ENCODE measurements around the gene CNN2.

The CNN2 gene

GRCh38 chr19:1051791-1052190 is 25.4 kb downstream of the CNN2 start:
- Histone ChIP-seq H3K4me2 (ENCODE audit: low read length) (no peak overlapping the region), H2AK5ac (ENCODE audit: low read length) (no peak overlapping the region), H3K36me3 (ENCODE audit: control insufficient read depth, insufficient read depth, low read length) (no peaks in the 10 kb centered on the region), H3K27me3 (ENCODE audit: insufficient read depth, low read length, poor library complexity) (no peaks in the 10 kb centered on the region), H3K4ac (ENCODE audit: low read depth, low read length) (no peak overlapping the region), H2BK5ac (ENCODE audit: low read length) (no peak overlapping the region), H3K18ac (ENCODE audit: low read length) (no peak overlapping the region), H2BK120ac (ENCODE audit: low read depth, low read length) (no peak overlapping the region), H3K56ac (ENCODE audit: low read length) (no peak overlapping the region), H3K79me2 (ENCODE audit: control insufficient read depth, insufficient read depth, low read length) (no peaks in the 10 kb centered on the region), H2BK15ac (replicated peaks; ENCODE audit: low read depth) (no peak overlapping the region), H3K79me1 (ENCODE audit: low read length) (no peaks in the 10 kb centered on the region), H3K4me1 (ENCODE audit: control insufficient read depth, low read depth, low read length) (no peaks in the 10 kb centered on the region), H4K5ac (ENCODE audit: low read length) (no peak overlapping the region), H3K23ac (ENCODE audit: low read length) (no peak overlapping the region), H3K27ac (ENCODE audit: low read depth, low read length) (no peak overlapping the region), H3K4me3 (ENCODE audit: low read length) (no peak overlapping the region), H4K8ac (ENCODE audit: low read depth, low read length) (no peak overlapping the region), H3K9ac (ENCODE audit: low read length) (no peak overlapping the region)
- WGBS (ENCODE audit: extremely low coverage, insufficient coverage, low lambda C conversion rate): no CpG with 5 or more reads among the region's 17 CpGs
- no peak for DNase-seq

DNA sequence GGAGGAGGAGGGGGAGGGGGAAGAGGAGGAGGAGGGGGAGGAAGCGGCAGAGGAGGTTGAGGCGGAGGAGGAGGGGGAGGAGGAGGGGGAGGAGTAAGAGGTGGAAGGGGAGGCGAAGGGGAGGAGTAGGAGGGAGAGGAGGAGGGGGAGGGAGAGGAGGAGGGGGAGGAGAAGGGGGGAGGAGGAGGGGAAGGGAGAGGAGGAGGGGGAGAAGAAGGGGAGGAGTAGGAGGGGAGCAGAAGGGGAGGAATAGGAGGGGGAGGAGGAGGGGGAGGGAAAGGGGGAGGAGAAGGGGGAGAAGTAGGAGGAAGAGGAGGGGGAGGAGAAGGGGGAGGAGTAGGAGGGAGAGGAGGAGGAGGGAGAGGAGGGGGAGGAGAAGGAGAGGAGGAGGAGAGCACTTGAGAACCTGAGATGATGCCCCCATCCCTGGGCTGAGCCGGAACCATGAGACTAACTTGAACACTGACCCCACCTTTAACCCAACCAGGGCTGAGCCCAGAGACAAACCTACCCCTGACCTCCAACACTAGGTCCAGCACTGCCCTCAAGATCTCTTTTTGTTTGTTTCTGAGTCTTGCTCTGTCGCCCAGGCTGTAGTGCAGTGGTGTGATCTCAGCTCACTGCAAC is 26.1 kb downstream of the CNN2 start:
- Histone ChIP-seq H3K23ac (ENCODE audit: low read length) (no peak overlapping the region), H3K4me1 (ENCODE audit: control insufficient read depth, low read depth, low read length) (no peaks in the 10 kb centered on the region), H2BK120ac (ENCODE audit: low read depth, low read length) (no peak overlapping the region), H2BK15ac (replicated peaks; ENCODE audit: low read depth) (no peak overlapping the region), H3K4me3 (ENCODE audit: low read length) (no peak overlapping the region), H2AK5ac (ENCODE audit: low read length) (no peak overlapping the region), H3K79me1 (ENCODE audit: low read length) (no peaks in the 10 kb centered on the region), H4K8ac (ENCODE audit: low read depth, low read length) (no peak overlapping the region), H3K4me2 (ENCODE audit: low read length) (no peak overlapping the region), H3K9ac (ENCODE audit: low read length) (no peak overlapping the region), H3K18ac (ENCODE audit: low read length) (no peak overlapping the region), H3K27ac (ENCODE audit: low read depth, low read length) (no peak overlapping the region), H2BK5ac (ENCODE audit: low read length) (no peak overlapping the region), H3K36me3 (ENCODE audit: control insufficient read depth, insufficient read depth, low read length) (no peaks in the 10 kb centered on the region), H3K4ac (ENCODE audit: low read depth, low read length) (no peak overlapping the region), H3K56ac (ENCODE audit: low read length) (no peak overlapping the region), H4K5ac (ENCODE audit: low read length) (no peak overlapping the region), H3K27me3 (ENCODE audit: insufficient read depth, low read length, poor library complexity) (no peaks in the 10 kb centered on the region), H3K79me2 (ENCODE audit: control insufficient read depth, insufficient read depth, low read length) (no peaks in the 10 kb centered on the region)
- WGBS (ENCODE audit: extremely low coverage, insufficient coverage, low lambda C conversion rate): no CpG with 5 or more reads among the region's 5 CpGs
- no peak for DNase-seq

DNA sequence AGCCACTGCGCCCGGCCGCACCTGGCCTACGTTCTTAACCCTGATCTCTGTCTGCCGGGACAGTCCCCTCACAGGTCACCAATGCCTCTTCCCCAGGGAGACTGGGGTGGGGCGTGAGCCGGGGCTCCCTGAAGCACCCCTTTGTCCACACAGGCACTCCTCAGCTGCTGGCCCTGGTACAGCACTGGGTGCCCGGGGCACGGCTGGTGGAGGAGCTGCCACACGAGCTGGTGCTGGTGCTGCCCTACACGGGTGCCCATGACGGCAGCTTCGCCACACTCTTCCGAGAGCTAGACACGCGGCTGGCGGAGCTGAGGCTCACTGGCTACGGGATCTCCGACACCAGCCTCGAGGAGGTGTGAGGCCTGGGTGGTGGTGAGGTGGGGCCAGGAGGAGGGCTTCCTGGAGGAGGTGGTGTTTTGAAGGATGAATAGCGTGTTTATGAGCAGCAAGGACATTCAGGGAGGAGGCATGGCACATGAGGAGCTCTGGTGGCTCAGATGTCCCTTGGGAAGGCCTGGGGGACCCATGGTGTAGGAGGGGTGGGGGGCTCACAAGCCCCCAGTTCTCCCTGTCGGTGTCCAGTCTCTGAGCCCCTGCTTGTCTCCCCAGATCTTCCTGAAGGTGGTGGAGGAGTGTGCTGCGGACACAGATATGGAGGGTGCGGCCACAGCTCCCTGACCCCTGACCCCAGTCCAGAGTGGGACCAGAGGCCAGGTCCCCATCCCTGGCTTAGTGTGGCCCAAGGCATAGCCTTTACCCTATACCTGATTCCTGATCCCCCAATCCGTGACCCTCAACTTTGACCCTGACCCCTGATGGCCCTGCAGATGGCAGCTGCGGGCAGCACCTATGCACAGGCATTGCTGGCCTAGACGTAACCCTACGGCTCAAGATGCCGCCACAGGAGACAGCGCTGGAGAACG is 27.0 kb downstream of the CNN2 start:
- H3K27ac ChIP-seq (ENCODE audit: low read depth, low read length): no peak overlapping the region
- no peaks in the 10 kb centered on the region for H3K36me3 ChIP-seq (ENCODE audit: control insufficient read depth, insufficient read depth, low read length)
- WGBS (ENCODE audit: extremely low coverage, insufficient coverage, low lambda C conversion rate): no CpG with 5 or more reads among the region's 31 CpGs
- H3K4me3 ChIP-seq (ENCODE audit: low read length): no peak overlapping the region
- H4K8ac ChIP-seq (ENCODE audit: low read depth, low read length): no peak overlapping the region
- H2BK5ac ChIP-seq (ENCODE audit: low read length): no peak overlapping the region
- no peak for DNase-seq
- no peak overlapping the region for H3K23ac ChIP-seq (ENCODE audit: low read length)
- no peak overlapping the region for H3K9ac ChIP-seq (ENCODE audit: low read length)
- no peak overlapping the region for H2BK120ac ChIP-seq (ENCODE audit: low read depth, low read length)
- no peak overlapping the region for H3K56ac ChIP-seq (ENCODE audit: low read length)
- no peaks in the 10 kb centered on the region for H3K27me3 ChIP-seq (ENCODE audit: insufficient read depth, low read length, poor library complexity)
- no peaks in the 10 kb centered on the region for H3K79me1 ChIP-seq (ENCODE audit: low read length)
- H3K4me2 ChIP-seq (ENCODE audit: low read length): no peak overlapping the region
- no peak overlapping the region for H3K18ac ChIP-seq (ENCODE audit: low read length)
- no peak overlapping the region for H4K5ac ChIP-seq (ENCODE audit: low read length)
- H3K4ac ChIP-seq (ENCODE audit: low read depth, low read length): no peak overlapping the region
- H2AK5ac ChIP-seq (ENCODE audit: low read length): no peak overlapping the region
- H3K4me1 ChIP-seq (ENCODE audit: control insufficient read depth, low read depth, low read length): no peaks in the 10 kb centered on the region
- H3K79me2 ChIP-seq (ENCODE audit: control insufficient read depth, insufficient read depth, low read length): no peaks in the 10 kb centered on the region
- H2BK15ac ChIP-seq (replicated peaks; ENCODE audit: low read depth): no peak overlapping the region

DNA sequence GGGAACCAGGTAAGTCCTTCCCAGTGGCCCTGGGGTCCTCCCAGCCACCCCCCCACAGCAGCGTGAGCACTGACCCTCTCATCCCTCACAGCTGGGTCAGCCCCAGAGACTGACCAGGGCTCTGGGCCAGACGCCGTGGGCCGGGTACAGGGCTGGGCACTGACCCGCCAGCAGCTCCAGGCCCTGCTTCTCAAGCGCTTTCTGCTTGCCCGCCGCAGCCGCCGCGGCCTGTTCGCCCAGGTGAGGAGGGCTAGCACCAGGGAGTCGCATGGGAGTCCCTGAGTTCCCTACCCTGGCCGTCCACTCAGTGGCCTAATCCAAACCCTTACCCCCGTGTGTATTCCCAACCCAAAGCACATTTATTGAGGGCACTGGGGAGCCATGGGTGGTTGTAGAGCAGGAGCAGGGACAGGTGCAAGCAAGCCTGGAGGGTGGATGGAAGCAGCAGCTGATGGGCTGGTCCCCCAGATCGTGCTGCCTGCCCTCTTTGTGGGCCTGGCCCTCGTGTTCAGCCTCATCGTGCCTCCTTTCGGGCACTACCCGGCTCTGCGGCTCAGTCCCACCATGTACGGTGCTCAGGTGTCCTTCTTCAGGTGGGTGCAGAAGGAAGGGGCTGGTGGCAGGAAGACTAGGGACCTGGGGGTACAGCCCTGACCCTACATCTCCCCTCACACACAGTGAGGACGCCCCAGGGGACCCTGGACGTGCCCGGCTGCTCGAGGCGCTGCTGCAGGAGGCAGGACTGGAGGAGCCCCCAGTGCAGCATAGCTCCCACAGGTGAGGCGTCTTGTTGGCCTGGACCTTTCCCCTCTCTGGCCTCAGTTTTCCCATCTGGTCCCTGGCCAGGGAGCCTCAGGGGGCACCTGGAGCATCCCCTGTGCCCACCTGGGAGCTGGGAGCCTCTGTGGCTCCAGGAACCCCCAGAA is 28.0 kb downstream of the CNN2 start:
- Histone ChIP-seq H2BK15ac (replicated peaks; ENCODE audit: low read depth) (no peak overlapping the region), H3K27ac (ENCODE audit: low read depth, low read length) (no peak overlapping the region), H2BK5ac (ENCODE audit: low read length) (no peak overlapping the region), H3K4me1 (ENCODE audit: control insufficient read depth, low read depth, low read length) (no peaks in the 10 kb centered on the region), H3K79me1 (ENCODE audit: low read length) (no peaks in the 10 kb centered on the region), H3K79me2 (ENCODE audit: control insufficient read depth, insufficient read depth, low read length) (no peaks in the 10 kb centered on the region), H3K4me2 (ENCODE audit: low read length) (no peak overlapping the region), H4K5ac (ENCODE audit: low read length) (no peak overlapping the region), H3K18ac (ENCODE audit: low read length) (no peak overlapping the region), H3K4ac (ENCODE audit: low read depth, low read length) (no peak overlapping the region), H4K8ac (ENCODE audit: low read depth, low read length) (no peak overlapping the region), H2AK5ac (ENCODE audit: low read length) (no peak overlapping the region), H3K56ac (ENCODE audit: low read length) (no peak overlapping the region), H3K27me3 (ENCODE audit: insufficient read depth, low read length, poor library complexity) (no peaks in the 10 kb centered on the region), H3K23ac (ENCODE audit: low read length) (no peak overlapping the region), H3K4me3 (ENCODE audit: low read length) (no peak overlapping the region), H3K9ac (ENCODE audit: low read length) (no peak overlapping the region), H2BK120ac (ENCODE audit: low read depth, low read length) (no peak overlapping the region), H3K36me3 (ENCODE audit: control insufficient read depth, insufficient read depth, low read length) (no peaks in the 10 kb centered on the region)
- no CpG with 5 or more reads among the region's 28 CpGs for WGBS (ENCODE audit: extremely low coverage, insufficient coverage, low lambda C conversion rate)
- DNase-seq: no peak

GRCh38 chr19:1055028-1055425 is 28.6 kb downstream of the CNN2 start:
- no peak overlapping the region for H4K8ac ChIP-seq (ENCODE audit: low read depth, low read length)
- no peak overlapping the region for H2BK5ac ChIP-seq (ENCODE audit: low read length)
- WGBS (ENCODE audit: extremely low coverage, insufficient coverage, low lambda C conversion rate): no CpG with 5 or more reads among the region's 14 CpGs

More at GRCh38 chr19:1055028-1055425, 28.6 kb downstream of the CNN2 start:
- DNase-seq: no peak
- H2AK5ac ChIP-seq (ENCODE audit: low read length): no peak overlapping the region
- H3K4me3 ChIP-seq (ENCODE audit: low read length): no peak overlapping the region
- H3K36me3 ChIP-seq (ENCODE audit: control insufficient read depth, insufficient read depth, low read length): no peaks in the 10 kb centered on the region
- H3K9ac ChIP-seq (ENCODE audit: low read length): no peak overlapping the region
- H2BK15ac ChIP-seq (replicated peaks; ENCODE audit: low read depth): no peak overlapping the region
- no peaks in the 10 kb centered on the region for H3K79me1 ChIP-seq (ENCODE audit: low read length)
- no peak overlapping the region for H3K56ac ChIP-seq (ENCODE audit: low read length)
- H3K4me1 ChIP-seq (ENCODE audit: control insufficient read depth, low read depth, low read length): no peaks in the 10 kb centered on the region
- H3K79me2 ChIP-seq (ENCODE audit: control insufficient read depth, insufficient read depth, low read length): no peaks in the 10 kb centered on the region
- no peak overlapping the region for H3K4me2 ChIP-seq (ENCODE audit: low read length)
- no peak overlapping the region for H3K18ac ChIP-seq (ENCODE audit: low read length)
- no peak overlapping the region for H4K5ac ChIP-seq (ENCODE audit: low read length)
- no peak overlapping the region for H3K4ac ChIP-seq (ENCODE audit: low read depth, low read length)
- no peak overlapping the region for H3K23ac ChIP-seq (ENCODE audit: low read length)
- H3K27ac ChIP-seq (ENCODE audit: low read depth, low read length): no peak overlapping the region
- no peaks in the 10 kb centered on the region for H3K27me3 ChIP-seq (ENCODE audit: insufficient read depth, low read length, poor library complexity)
- no peak overlapping the region for H2BK120ac ChIP-seq (ENCODE audit: low read depth, low read length)
